ENCODE results near the gene GPX5.

The GPX5 gene

GRCh38 chr6:28490205-28490890 lies 35.3 kb upstream of the GPX5 start:
- Histone ChIP-seq H3K4me1 (ENCODE audit: control insufficient read depth, insufficient read depth, low read length) (no peaks in the 10 kb centered on the region), H3K9me3 (ENCODE audit: control insufficient read depth, insufficient read depth, low read depth, low read length) (no peaks in the 10 kb centered on the region), H3K27ac (ENCODE audit: extremely low read depth, low read depth, low read length) (peak overlapping the region; percentile 37), H3K36me3 (ENCODE audit: control insufficient read depth in 2 of 2, insufficient read depth in 1 of 2, low read length in 2 of 2) (no peaks in the 10 kb centered on the region), H3K4me3 (ENCODE audit: low read depth, low read length) (peak overlapping the region; percentile 15; the same call in 1 of the 2 replicates)
- TF ChIP-seq ZEB2 (tag by site-specific recombination; IDR thresholded peaks at IDR 0.05): no peak
- TF ChIP-seq ZNF701 (tag by site-specific recombination; IDR thresholded peaks at IDR 0.05): no peak
- no peak for TF ChIP-seq ZNF214 (tag by site-specific recombination; IDR thresholded peaks at IDR 0.05; ENCODE audit: borderline replicate concordance)
- no peak for TF ChIP-seq ZNF341 (tag by site-specific recombination; IDR thresholded peaks at IDR 0.05; ENCODE audit: low read depth)
- no peak for TF ChIP-seq ZNF837 (tag by site-specific recombination; IDR thresholded peaks at IDR 0.05)
- TF ChIP-seq, protein P1, sequence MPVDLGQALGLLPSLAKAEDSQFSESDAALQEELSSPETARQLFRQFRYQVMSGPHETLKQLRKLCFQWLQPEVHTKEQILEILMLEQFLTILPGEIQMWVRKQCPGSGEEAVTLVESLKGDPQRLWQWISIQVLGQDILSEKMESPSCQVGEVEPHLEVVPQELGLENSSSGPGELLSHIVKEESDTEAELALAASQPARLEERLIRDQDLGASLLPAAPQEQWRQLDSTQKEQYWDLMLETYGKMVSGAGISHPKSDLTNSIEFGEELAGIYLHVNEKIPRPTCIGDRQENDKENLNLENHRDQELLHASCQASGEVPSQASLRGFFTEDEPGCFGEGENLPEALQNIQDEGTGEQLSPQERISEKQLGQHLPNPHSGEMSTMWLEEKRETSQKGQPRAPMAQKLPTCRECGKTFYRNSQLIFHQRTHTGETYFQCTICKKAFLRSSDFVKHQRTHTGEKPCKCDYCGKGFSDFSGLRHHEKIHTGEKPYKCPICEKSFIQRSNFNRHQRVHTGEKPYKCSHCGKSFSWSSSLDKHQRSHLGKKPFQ (tag by site-specific recombination; IDR thresholded peaks at IDR 0.05): no peak
- TF ChIP-seq ZIC2 (tag by site-specific recombination; IDR thresholded peaks at IDR 0.05): no peak
- TF ChIP-seq ZNF707 (tag by site-specific recombination; IDR thresholded peaks at IDR 0.05): no peak
- TF ChIP-seq ZNF658 (tag by site-specific recombination; IDR thresholded peaks at IDR 0.05): no peak
- no peak for TF ChIP-seq ZNF133 (tag by site-specific recombination; IDR thresholded peaks at IDR 0.05)
- TF ChIP-seq BCL11A (tag by site-specific recombination; IDR thresholded peaks at IDR 0.05; ENCODE audit: low read depth): no peak
- TF ChIP-seq OVOL3 (tag by site-specific recombination; IDR thresholded peaks at IDR 0.05): no peak
- TF ChIP-seq ZNF623 (tag by site-specific recombination; IDR thresholded peaks at IDR 0.05): no peak
- no peak for TF ChIP-seq YY1 (tag by site-specific recombination; IDR thresholded peaks at IDR 0.05)
- TF ChIP-seq, protein P2, sequence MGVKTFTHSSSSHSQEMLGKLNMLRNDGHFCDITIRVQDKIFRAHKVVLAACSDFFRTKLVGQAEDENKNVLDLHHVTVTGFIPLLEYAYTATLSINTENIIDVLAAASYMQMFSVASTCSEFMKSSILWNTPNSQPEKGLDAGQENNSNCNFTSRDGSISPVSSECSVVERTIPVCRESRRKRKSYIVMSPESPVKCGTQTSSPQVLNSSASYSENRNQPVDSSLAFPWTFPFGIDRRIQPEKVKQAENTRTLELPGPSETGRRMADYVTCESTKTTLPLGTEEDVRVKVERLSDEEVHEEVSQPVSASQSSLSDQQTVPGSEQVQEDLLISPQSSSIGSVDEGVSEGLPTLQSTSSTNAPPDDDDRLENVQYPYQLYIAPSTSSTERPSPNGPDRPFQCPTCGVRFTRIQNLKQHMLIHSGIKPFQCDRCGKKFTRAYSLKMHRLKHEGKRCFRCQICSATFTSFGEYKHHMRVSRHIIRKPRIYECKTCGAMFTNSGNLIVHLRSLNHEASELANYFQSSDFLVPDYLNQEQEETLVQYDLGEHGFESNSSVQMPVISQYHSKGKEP (tag by site-specific recombination; IDR thresholded peaks at IDR 0.05): no peak
- no peak for TF ChIP-seq ZNF561 (tag by site-specific recombination; IDR thresholded peaks at IDR 0.05; ENCODE audit: borderline replicate concordance)
- POLR2A ChIA-PET: no interaction called here
- CTCF ChIA-PET: no interaction called here

DNA sequence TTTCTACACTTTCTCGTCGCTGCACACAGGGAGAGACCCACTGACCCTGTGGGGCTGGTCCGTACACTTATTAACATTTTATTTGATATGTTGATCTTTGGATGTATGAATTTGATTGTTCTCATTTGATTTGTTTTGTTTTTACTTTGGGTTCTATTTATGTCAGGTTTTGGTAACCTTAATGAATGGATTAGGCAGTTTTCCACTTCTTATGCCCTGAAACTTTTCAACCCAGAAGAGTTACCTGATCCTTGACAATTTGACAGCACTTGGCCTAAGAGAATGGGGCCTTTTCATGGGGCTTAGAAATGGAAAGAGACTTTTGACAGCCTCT lies 33.7 kb upstream of the GPX5 start:
- ChIA-PET POLR2A (no interaction called here), CTCF (no interaction called here)
- TF ChIP-seq ZNF335 (tag by site-specific recombination; conservative IDR thresholded peaks at IDR 0.05) (peak; percentile 69), FEZF1 (tag by site-specific recombination; IDR thresholded peaks at IDR 0.05) (no peak), ZNF324 (tag by site-specific recombination; IDR thresholded peaks at IDR 0.05) (no peak), ZNF830 (tag by site-specific recombination; IDR thresholded peaks at IDR 0.05; ENCODE audit: low read depth) (no peak)
- H3K36me3 ChIP-seq (ENCODE audit: control insufficient read depth in 2 of 2, insufficient read depth in 1 of 2, low read length in 2 of 2): no peaks in the 10 kb centered on the region
- peak overlapping the region; percentile 23 for H3K4me3 ChIP-seq (ENCODE audit: low read depth, low read length)
- H3K9me3 ChIP-seq (ENCODE audit: control insufficient read depth, insufficient read depth, low read depth, low read length): no peaks in the 10 kb centered on the region
- no peak overlapping the region for H3K27ac ChIP-seq (ENCODE audit: extremely low read depth, low read depth, low read length)
- H3K4me1 ChIP-seq (ENCODE audit: control insufficient read depth, insufficient read depth, low read length): no peaks in the 10 kb centered on the region

Measured in HEK293 (cell line).